Type B pancreatic cell (in vitro differentiated cells): ENCODE measurements around the gene PRKCA. TPM values are rescaled to one million over a fixed set of nuclear protein-coding genes. Genes with fewer than 3 reads are reported as not detected.

Experiments used
- DNase-seq: peaks from one replicate; pipeline ENCODE4 v3.0.0; 2021; ENCODE audit warnings: mixed read lengths; ENCODE audit not compliant: unreplicated experiment; ENCODE audit errors: extremely low spot score
- H3K27ac Mint-ChIP-seq: 2 replicates; pipeline ENCODE4 v1.8.0; 2021; ENCODE audit warnings: mild to moderate bottlenecking, mixed read lengths
- H3K27me3 Mint-ChIP-seq: 2 replicates; pipeline ENCODE4 v1.8.0; 2021; ENCODE audit warnings: mixed read lengths
- H3K36me3 Mint-ChIP-seq: 2 replicates; pipeline ENCODE4 v1.8.0; 2021; ENCODE audit warnings: mixed read lengths
- H3K4me1 Mint-ChIP-seq: one replicate; pipeline ENCODE4 v1.8.0; 2021; ENCODE audit warnings: mixed read lengths; ENCODE audit not compliant: unreplicated experiment
- H3K4me3 Mint-ChIP-seq: 2 replicates; pipeline ENCODE4 v1.8.0; 2021; ENCODE audit warnings: mild to moderate bottlenecking, mixed read lengths
- H3K9me3 Mint-ChIP-seq: 2 replicates; pipeline ENCODE4 v1.8.0; 2021; ENCODE audit warnings: mixed read lengths
- total RNA-seq: library from RNA; stranded (reverse); gene quantifications from 2 replicates; pipeline ENCODE4 v1.2.1, GENCODE V29; 2021; ENCODE audit warnings: low replicate concordance
- TF ChIP-seq, protein P1 (sequence below): fragments of 200-600 bp; sonication (generic); conservative IDR thresholded peaks from 2 replicates; pipeline ENCODE4 v1.5.0; 2021; ENCODE audit warnings: antibody characterized with exemption, mild to moderate bottlenecking

Gene PRKCA
- total RNA-seq, 1 donor from 2014 or later, result 16.1 TPM

DNA sequence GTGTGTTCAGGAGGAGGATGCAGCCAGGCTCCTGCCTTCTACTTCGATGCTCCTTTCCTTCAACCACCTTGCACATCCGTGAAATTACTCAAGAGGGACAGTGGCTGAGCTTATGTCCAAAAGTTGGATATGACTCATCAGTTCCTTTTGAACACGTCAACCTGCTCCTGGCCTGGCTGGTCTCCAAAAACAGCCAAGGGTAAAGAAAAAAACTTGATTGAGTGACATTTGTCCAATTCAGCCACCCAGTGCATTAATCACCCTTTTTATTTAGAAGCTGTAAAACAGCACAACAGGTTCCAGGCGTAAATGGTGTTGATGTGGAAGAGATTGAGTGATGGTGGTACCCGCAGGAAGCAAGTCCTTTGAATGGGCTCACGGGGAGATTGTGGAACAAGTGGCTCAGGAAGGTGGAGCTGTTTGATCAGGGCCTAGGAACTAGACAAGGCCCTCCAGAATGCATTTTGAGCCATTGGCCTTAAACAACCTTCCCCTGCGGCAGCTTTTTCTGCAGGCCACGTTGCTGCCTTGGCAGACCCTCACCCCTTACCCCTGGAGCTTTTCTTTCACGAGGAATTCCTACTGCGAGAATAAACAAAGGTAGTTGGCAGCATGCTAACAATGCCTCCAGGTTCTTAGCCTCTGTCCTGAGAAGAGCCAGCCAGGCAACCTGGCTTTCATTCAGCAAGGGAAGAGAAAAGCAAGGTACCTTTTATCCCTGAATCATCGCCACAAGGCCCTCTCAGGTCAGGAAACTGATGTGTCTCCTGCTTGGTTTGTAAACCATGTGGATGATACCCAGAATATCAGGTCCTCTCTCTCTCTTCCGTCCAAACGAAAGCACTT lies 359.2 kb downstream of the PRKCA start:
- Mint-ChIP-seq H3K27me3 (no peaks in the 10 kb centered on the region), H3K27ac (no peak overlapping the region), H3K9me3 (no peaks in the 10 kb centered on the region), H3K36me3 (peaks cover 4% of the 10 kb centered on the region), H3K4me1 (peaks cover under 1% of the 10 kb centered on the region), H3K4me3 (no peak overlapping the region)
- TF ChIP-seq, protein P1, sequence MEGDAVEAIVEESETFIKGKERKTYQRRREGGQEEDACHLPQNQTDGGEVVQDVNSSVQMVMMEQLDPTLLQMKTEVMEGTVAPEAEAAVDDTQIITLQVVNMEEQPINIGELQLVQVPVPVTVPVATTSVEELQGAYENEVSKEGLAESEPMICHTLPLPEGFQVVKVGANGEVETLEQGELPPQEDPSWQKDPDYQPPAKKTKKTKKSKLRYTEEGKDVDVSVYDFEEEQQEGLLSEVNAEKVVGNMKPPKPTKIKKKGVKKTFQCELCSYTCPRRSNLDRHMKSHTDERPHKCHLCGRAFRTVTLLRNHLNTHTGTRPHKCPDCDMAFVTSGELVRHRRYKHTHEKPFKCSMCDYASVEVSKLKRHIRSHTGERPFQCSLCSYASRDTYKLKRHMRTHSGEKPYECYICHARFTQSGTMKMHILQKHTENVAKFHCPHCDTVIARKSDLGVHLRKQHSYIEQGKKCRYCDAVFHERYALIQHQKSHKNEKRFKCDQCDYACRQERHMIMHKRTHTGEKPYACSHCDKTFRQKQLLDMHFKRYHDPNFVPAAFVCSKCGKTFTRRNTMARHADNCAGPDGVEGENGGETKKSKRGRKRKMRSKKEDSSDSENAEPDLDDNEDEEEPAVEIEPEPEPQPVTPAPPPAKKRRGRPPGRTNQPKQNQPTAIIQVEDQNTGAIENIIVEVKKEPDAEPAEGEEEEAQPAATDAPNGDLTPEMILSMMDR, result no peak
- no peak for DNase-seq

DNA sequence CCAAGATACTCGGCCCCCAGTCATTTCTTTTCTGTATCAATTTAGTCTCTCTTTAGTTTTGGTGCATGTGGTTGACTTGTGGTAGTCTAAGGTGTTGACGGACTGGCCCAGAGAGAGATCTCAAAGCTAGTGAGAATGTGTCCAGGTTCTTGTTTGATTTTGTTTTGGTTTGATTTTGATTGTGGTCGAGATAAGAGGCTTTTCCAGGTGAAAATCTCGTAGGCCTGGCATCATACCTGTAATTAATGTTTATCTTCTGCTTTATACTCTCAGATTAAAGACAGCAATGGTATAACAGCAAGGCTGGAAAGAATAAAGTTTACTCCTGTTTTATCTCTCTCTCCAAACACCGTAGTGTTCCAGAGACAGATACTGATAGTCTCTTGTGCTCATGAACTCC lies 360.1 kb downstream of the PRKCA start:
- H3K27ac Mint-ChIP-seq, result no peak overlapping the region
- peaks cover 1% of the 10 kb centered on the region for H3K9me3 Mint-ChIP-seq
- no peaks in the 10 kb centered on the region for H3K4me1 Mint-ChIP-seq
- TF ChIP-seq, protein P1, result no peak
- DNase-seq, result no peak
- peaks cover 3% of the 10 kb centered on the region for H3K27me3 Mint-ChIP-seq
- H3K36me3 Mint-ChIP-seq, result peaks cover 4% of the 10 kb centered on the region
- H3K4me3 Mint-ChIP-seq, result no peak overlapping the region

DNA sequence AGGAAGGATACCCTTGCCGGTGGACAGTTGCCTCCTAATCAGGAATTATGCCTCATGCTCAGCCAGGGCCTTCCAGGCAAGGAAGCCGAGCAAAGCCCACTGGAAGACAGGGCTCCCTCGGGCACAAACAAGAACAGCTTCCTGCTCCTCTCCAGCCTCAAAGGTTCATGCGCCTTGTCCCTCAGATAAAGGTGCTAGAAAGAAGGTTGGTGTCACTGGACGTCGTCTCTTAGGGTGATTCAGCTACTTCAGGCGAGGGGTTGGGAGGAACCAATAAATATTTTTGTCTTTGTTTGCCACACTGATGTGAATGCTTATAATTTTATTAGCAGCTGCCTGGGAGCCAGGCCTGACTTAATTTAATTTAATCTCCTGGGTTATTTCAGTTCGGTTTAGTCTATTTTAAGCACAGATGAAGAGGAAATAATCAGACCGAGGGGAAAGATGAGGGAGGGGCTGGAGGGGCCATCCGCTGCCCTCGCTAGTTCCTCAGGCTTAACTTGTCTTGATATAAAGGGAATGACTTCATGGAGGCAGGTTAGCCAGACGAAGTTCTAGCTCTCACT lies 360.7 kb downstream of the PRKCA start:
- H3K4me3 Mint-ChIP-seq, result no peak overlapping the region
- H3K27me3 Mint-ChIP-seq, result peaks cover 4% of the 10 kb centered on the region
- no peak for DNase-seq
- no peaks in the 10 kb centered on the region for H3K4me1 Mint-ChIP-seq
- TF ChIP-seq, protein P1, result no peak
- H3K27ac Mint-ChIP-seq, result no peak overlapping the region
- H3K36me3 Mint-ChIP-seq, result no peaks in the 10 kb centered on the region
- peaks cover 7% of the 10 kb centered on the region for H3K9me3 Mint-ChIP-seq

- no peak for DNase-seq
- peaks cover 12% of the 10 kb centered on the region for H3K9me3 Mint-ChIP-seq
- TF ChIP-seq, protein P1, result no peak
- no peaks in the 10 kb centered on the region for H3K4me1 Mint-ChIP-seq
- no peak overlapping the region for H3K4me3 Mint-ChIP-seq
- H3K27ac Mint-ChIP-seq, result no peak overlapping the region
- no peaks in the 10 kb centered on the region for H3K36me3 Mint-ChIP-seq
- H3K27me3 Mint-ChIP-seq, result peaks cover 4% of the 10 kb centered on the region
Measured at GRCh38 chr17:66664336-66664735, 361.9 kb downstream of the PRKCA start.

DNA sequence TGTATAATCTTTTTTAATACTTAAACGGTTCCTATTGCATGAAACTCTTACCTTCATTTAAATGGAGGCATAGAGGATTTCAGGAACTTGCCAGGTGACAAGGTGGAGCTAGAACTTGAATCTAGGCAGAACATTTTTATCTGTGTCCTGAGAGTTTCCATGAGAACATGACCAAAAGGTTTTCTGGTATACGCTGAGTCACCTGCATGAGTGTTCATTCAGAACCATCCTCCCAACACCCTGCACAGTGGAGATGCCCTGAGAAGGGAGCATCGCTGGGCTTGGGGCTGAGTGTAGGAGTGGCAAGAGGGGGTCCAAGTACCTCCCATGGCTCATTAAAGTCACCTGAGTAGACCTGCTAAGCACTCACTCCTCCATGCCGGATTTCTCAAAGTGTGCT lies 362.8 kb downstream of the PRKCA start:
- Mint-ChIP-seq H3K27me3 (peaks cover 4% of the 10 kb centered on the region), H3K9me3 (peaks cover 12% of the 10 kb centered on the region), H3K36me3 (no peaks in the 10 kb centered on the region), H3K27ac (no peak overlapping the region), H3K4me1 (no peaks in the 10 kb centered on the region), H3K4me3 (no peak overlapping the region)
- TF ChIP-seq, protein P1, result no peak
- no peak for DNase-seq
